Keratinocyte (primary cell): ENCODE data around the gene ADGRB3. TPM values are rescaled to one million over a fixed set of nuclear protein-coding genes. Genes with fewer than 3 reads are reported as not detected.

Source experiments
- DNase-seq: peaks from one replicate; pipeline ENCODE4 v3.0.0-alpha.2; 2011; ENCODE audit warnings: low read depth, missing footprints, low spot score
- FAIRE-seq: peaks from 2 replicates; lab custom pipeline; 2011; peaks lifted over from hg19 to GRCh38; lab: Jason Lieb, UNC
- H2AFZ ChIP-seq: 2 replicates; pipeline ENCODE4 v1.6.0; 2012; ENCODE audit warnings: low read length, control low read depth, inconsistent platforms; ENCODE audit not compliant: control insufficient read depth
- H3K27ac ChIP-seq: 2 replicates; pipeline ENCODE4 v1.5.1; 2011; ENCODE audit warnings: low read length; ENCODE audit not compliant: control insufficient read depth, insufficient read depth
- H3K27me3 ChIP-seq: 3 replicates; pipeline ENCODE4 v1.6.0; 2011; ENCODE audit warnings: low read length; ENCODE audit not compliant: control insufficient read depth, insufficient read depth; ENCODE audit errors: extremely low read depth
- H3K36me3 ChIP-seq, 2 experiments: 2 replicates in 1 of 2; 3 replicates in 1 of 2; pipeline ENCODE4 v1.5.1; 2011; ENCODE audit warnings: low read length in 2 of 2, mild to moderate bottlenecking in 1 of 2; ENCODE audit not compliant: control insufficient read depth in 2 of 2, insufficient read depth in 2 of 2; ENCODE audit errors: extremely low read depth in 1 of 2
- H3K4me1 ChIP-seq: 3 replicates; pipeline ENCODE4 v1.5.1; 2011; ENCODE audit warnings: low read length; ENCODE audit not compliant: control insufficient read depth, insufficient read depth; ENCODE audit errors: extremely low read depth
- H3K4me2 ChIP-seq: 3 replicates; pipeline ENCODE4 v1.6.0; 2011; ENCODE audit warnings: low read depth, low read length; ENCODE audit not compliant: control insufficient read depth, insufficient read depth; ENCODE audit errors: extremely low read depth
- H3K4me3 ChIP-seq, 3 experiments: fragments of 200-600 bp in 1 of 3; sonication (generic) in 1 of 3; 2 replicates in 2 of 3; 3 replicates in 1 of 3; pipeline ENCODE4 v1.5.1; 2011 to 2016; ENCODE audit warnings: low read length in 3 of 3, mild to moderate bottlenecking in 3 of 3, control low read depth in 2 of 3, inconsistent platforms in 1 of 3, low read depth in 1 of 3, mixed read lengths in 1 of 3, mixed run types in 1 of 3, moderate library complexity in 1 of 3; ENCODE audit not compliant: control insufficient read depth in 2 of 3, insufficient read depth in 2 of 3; ENCODE audit errors: extremely low read depth in 1 of 3
- H3K79me2 ChIP-seq: 2 replicates; pipeline ENCODE4 v1.6.0; 2012; ENCODE audit warnings: low read length; ENCODE audit not compliant: control insufficient read depth, insufficient read depth
- H3K9ac ChIP-seq: 3 replicates; pipeline ENCODE4 v1.6.0; 2011; ENCODE audit warnings: low read length; ENCODE audit not compliant: control insufficient read depth, insufficient read depth; ENCODE audit errors: extremely low read depth
- H3K9me1 ChIP-seq: 3 replicates; pipeline ENCODE4 v1.6.0; 2011; ENCODE audit warnings: low read length; ENCODE audit not compliant: control insufficient read depth, insufficient read depth; ENCODE audit errors: extremely low read depth
- H3K9me3 ChIP-seq: 2 replicates; pipeline ENCODE4 v1.5.1; 2012; ENCODE audit warnings: low read depth, low read length; ENCODE audit not compliant: control insufficient read depth
- H4K20me1 ChIP-seq: 3 replicates; pipeline ENCODE4 v1.6.0; 2011; ENCODE audit warnings: low read length; ENCODE audit not compliant: control insufficient read depth, insufficient read depth; ENCODE audit errors: extremely low read depth
- EZH2 ChIP-seq: IDR thresholded peaks from one replicate; pipeline ENCODE4 v1.6.1; 2012; ENCODE audit warnings: inconsistent platforms, mild to moderate bottlenecking, low read length, moderate library complexity
- dilution Hi-C: fragments of 300-500 bp; cut with MboI; formaldehyde crosslinking; loops from one replicate; pipeline ENCODE4 v1.7.0; 2020; ENCODE audit warnings: low sequenced_read_pairs; ENCODE audit not compliant: extremely low pct_ligation_motif_present
- polyA plus RNA-seq, 5 experiments: library from polyadenylated mRNA; depleted of rRNA in 3 of 5; stranded (reverse) in 3 of 5; stranded (forward) in 1 of 5; unstranded in 1 of 5; fragments of >200 nt; gene quantifications; 1 replicate in 1 of 5; 2 replicates in 3 of 5; 3 replicates in 1 of 5; pipeline versions ENCODE4 v1.2.1 to v1.2.3, GENCODE V29; 2011 to 2012; ENCODE audit warnings: missing spikeins in 2 of 5, low read depth in 1 of 5, low replicate concordance in 1 of 5
- TF ChIP-seq, protein P1 (sequence below), 3 experiments: IDR thresholded peaks in 1 of 3; conservative IDR thresholded peaks in 1 of 3; optimal IDR thresholded peaks in 1 of 3; 2 replicates in 2 of 3; 3 replicates in 1 of 3; pipeline versions ENCODE3 to v1.5.1; 2011; ENCODE audit warnings: low read length in 3 of 3, mild to moderate bottlenecking in 3 of 3, moderate library complexity in 2 of 3, control low read depth in 1 of 3, inconsistent platforms in 1 of 3; ENCODE audit not compliant: insufficient read depth in 2 of 3; ENCODE audit errors: extremely low read depth in 1 of 3

Gene ADGRB3
- polyA plus RNA-seq, 1 donor (not counting 4 experiments of a cell fraction or from before 2014, with no cell fraction given): not detected

GRCh38 chr6:69129046-69129445 lies 494.0 kb downstream of the ADGRB3 start:
- dilution Hi-C loops: no loop called here

GRCh38 chr6:69135927-69136326 lies 500.8 kb downstream of the ADGRB3 start:
- no peak overlapping the region for H2AFZ ChIP-seq
- H3K9ac ChIP-seq: no peak overlapping the region
- H3K4me1 ChIP-seq: no peaks in the 10 kb centered on the region
- H3K4me2 ChIP-seq: no peak overlapping the region
- no peak overlapping the region for H3K27ac ChIP-seq
- no peaks in the 10 kb centered on the region for H4K20me1 ChIP-seq
- dilution Hi-C loops: no loop called here
- H3K27me3 ChIP-seq: no peaks in the 10 kb centered on the region
- no peak for DNase-seq
- no peaks in the 10 kb centered on the region for H3K79me2 ChIP-seq
- no peaks in the 10 kb centered on the region for H3K9me3 ChIP-seq
- H3K9me1 ChIP-seq: no peaks in the 10 kb centered on the region
- FAIRE-seq: no peak
- H3K4me3 ChIP-seq: no peak overlapping the region
- H3K36me3 ChIP-seq: no peaks in the 10 kb centered on the region
- TF ChIP-seq, protein P1, sequence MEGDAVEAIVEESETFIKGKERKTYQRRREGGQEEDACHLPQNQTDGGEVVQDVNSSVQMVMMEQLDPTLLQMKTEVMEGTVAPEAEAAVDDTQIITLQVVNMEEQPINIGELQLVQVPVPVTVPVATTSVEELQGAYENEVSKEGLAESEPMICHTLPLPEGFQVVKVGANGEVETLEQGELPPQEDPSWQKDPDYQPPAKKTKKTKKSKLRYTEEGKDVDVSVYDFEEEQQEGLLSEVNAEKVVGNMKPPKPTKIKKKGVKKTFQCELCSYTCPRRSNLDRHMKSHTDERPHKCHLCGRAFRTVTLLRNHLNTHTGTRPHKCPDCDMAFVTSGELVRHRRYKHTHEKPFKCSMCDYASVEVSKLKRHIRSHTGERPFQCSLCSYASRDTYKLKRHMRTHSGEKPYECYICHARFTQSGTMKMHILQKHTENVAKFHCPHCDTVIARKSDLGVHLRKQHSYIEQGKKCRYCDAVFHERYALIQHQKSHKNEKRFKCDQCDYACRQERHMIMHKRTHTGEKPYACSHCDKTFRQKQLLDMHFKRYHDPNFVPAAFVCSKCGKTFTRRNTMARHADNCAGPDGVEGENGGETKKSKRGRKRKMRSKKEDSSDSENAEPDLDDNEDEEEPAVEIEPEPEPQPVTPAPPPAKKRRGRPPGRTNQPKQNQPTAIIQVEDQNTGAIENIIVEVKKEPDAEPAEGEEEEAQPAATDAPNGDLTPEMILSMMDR (optimal IDR thresholded peaks at IDR 0.05 in 1 of 3, IDR thresholded peaks at IDR 0.05 in 1 of 3, conservative IDR thresholded peaks at IDR 0.05 in 1 of 3; ENCODE audit: extremely low read depth in 1 of 3, insufficient read depth in 2 of 3, low read length in 3 of 3): no peak
- TF ChIP-seq EZH2: no peak

More at GRCh38 chr6:69129046-69129445, 494.0 kb downstream of the ADGRB3 start:
- no peak overlapping the region for H3K9ac ChIP-seq
- H3K4me2 ChIP-seq: no peak overlapping the region
- no peak for DNase-seq
- H3K27ac ChIP-seq: no peak overlapping the region
- no peaks in the 10 kb centered on the region for H3K9me1 ChIP-seq
- H3K79me2 ChIP-seq: no peaks in the 10 kb centered on the region
- no peaks in the 10 kb centered on the region for H3K4me1 ChIP-seq
- TF ChIP-seq, protein P1 (optimal IDR thresholded peaks at IDR 0.05 in 1 of 3, IDR thresholded peaks at IDR 0.05 in 1 of 3, conservative IDR thresholded peaks at IDR 0.05 in 1 of 3; ENCODE audit: extremely low read depth in 1 of 3, insufficient read depth in 2 of 3, low read length in 3 of 3): no peak
- TF ChIP-seq EZH2: no peak
- no peaks in the 10 kb centered on the region for H3K9me3 ChIP-seq
- H2AFZ ChIP-seq: no peak overlapping the region
- H3K36me3 ChIP-seq: no peaks in the 10 kb centered on the region
- H3K4me3 ChIP-seq: no peak overlapping the region
- FAIRE-seq: no peak
- H4K20me1 ChIP-seq: no peaks in the 10 kb centered on the region
- H3K27me3 ChIP-seq: no peaks in the 10 kb centered on the region
